Kidney (tissue), 14 donors: ENCODE data around the gene TSHZ2. TPM values are rescaled to one million over a fixed set of nuclear protein-coding genes. Genes with fewer than 3 reads are reported as not detected.

ENCODE experiments used
- DNase-seq, 5 donors: peaks; one replicate each; pipeline ENCODE4 v3.0.0-alpha.2; 2013 to 2020
- FAIRE-seq: peaks from 2 replicates; lab custom pipeline; 2012; peaks lifted over from hg19 to GRCh38; lab: Jason Lieb, UNC
- H3K27ac ChIP-seq, 2 donors: one replicate each; pipeline ENCODE4 v1.7.0; 2013; ENCODE audit warnings: low read depth in 2 of 2, low read length in 2 of 2, inconsistent platforms in 1 of 2
- H3K27me3 ChIP-seq: one replicate; pipeline ENCODE4 v1.7.1; 2013; ENCODE audit warnings: low read length, inconsistent platforms; ENCODE audit not compliant: control insufficient read depth, insufficient read depth
- H3K36me3 ChIP-seq, 3 donors: one replicate each; pipeline versions ENCODE4 v1.7.0 to v1.7.1; 2013; ENCODE audit warnings: low read length in 3 of 3, control low read depth in 1 of 3, inconsistent platforms in 1 of 3; ENCODE audit not compliant: insufficient read depth in 3 of 3, control insufficient read depth in 2 of 3
- H3K4me1 ChIP-seq, 3 donors: one replicate each; pipeline versions ENCODE4 v1.7.0 to v1.7.1; 2013; ENCODE audit warnings: low read length in 3 of 3, inconsistent platforms in 1 of 3, low read depth in 1 of 3; ENCODE audit not compliant: control insufficient read depth in 2 of 3, insufficient read depth in 2 of 3
- H3K4me3 ChIP-seq, 3 donors: one replicate each; pipeline versions ENCODE4 v1.7.0 to v1.8.1; 2013; ENCODE audit warnings: low read length in 3 of 3, control low read depth in 1 of 3, inconsistent platforms in 1 of 3
- H3K9ac ChIP-seq, 3 donors: one replicate each; pipeline versions ENCODE4 v1.7.0 to v1.7.1; 2013; ENCODE audit warnings: low read length in 3 of 3, control low read depth in 1 of 3, inconsistent platforms in 1 of 3
- H3K9me3 ChIP-seq, 3 donors: one replicate each; pipeline versions ENCODE4 v1.7.0 to v1.7.1; 2013; ENCODE audit warnings: low read length in 3 of 3, control low read depth in 1 of 3, inconsistent platforms in 1 of 3; ENCODE audit not compliant: control insufficient read depth in 2 of 3, insufficient read depth in 1 of 3
- CTCF ChIP-seq: IDR thresholded peaks from 3 replicates; pipeline ENCODE4 v1.5.1; 2012; ENCODE audit warnings: mild to moderate bottlenecking, moderate library complexity, borderline replicate concordance; ENCODE audit not compliant: insufficient read depth; ENCODE audit errors: extremely low read depth
- intact Hi-C: fragments of 100-400 bp; cut with DNase I; formaldehyde crosslinking; loops from one replicate; pipeline ENCODE4 v1.11.1; 2022
- polyA plus RNA-seq: library from polyadenylated mRNA; stranded (reverse); fragments of 350-450 nt; fragmentation: Illumina TruSeq; extraction: RNeasy Lipid Tissue Mini Kit (QIAGEN cat#74804); gene quantifications from one replicate; pipeline ENCODE4 v1.2.3, GENCODE V29; 2014; ENCODE audit warnings: low read depth, low replicate concordance; ENCODE audit not compliant: insufficient read depth
- total RNA-seq: library from RNA; stranded (reverse); fragmentation: NEBNext Ultra II Directional; extraction: Animal tissue kit (Norgen Biotek cat#: 25700); gene quantifications from one replicate; pipeline ENCODE4 v1.2.1, GENCODE V29; 2021
- donor health status: control.
- donor health status: control.
- donor health status: control.
- donor health status: control.
- donor health status: control.
- donor health status: DM: yes; HTN: yes; CAD: no.
- donor health status: Normal renal cell carcinoma (clear cell type).

Gene TSHZ2
- total and polyA plus RNA-seq, 2 donors from 2014 or later: 0.86 to 15.5 TPM

GRCh38 chr20:53448875-53449274 lies 476.7 kb downstream of the TSHZ2 start:
- FAIRE-seq: no peak
- TF ChIP-seq CTCF: no peak
- H3K27ac ChIP-seq: no peak overlapping the region
- H3K4me1 ChIP-seq: peaks cover 0 to 11% (median 7%) of the 10 kb centered on the region in 3 donors
- peaks cover 0 to 21% (median 4%) of the 10 kb centered on the region in 3 donors for H3K9me3 ChIP-seq
- DNase-seq: no peak
- no peaks in the 10 kb centered on the region for H3K27me3 ChIP-seq
- no peaks in the 10 kb centered on the region for H3K36me3 ChIP-seq
- intact Hi-C loops: no loop called here
- no peak overlapping the region for H3K4me3 ChIP-seq
- no peak overlapping the region for H3K9ac ChIP-seq

- FAIRE-seq (no peak), DNase-seq (no peak)
- Histone ChIP-seq H3K27ac (no peak overlapping the region), H3K9ac (no peak overlapping the region), H3K9me3 (peaks cover 0 to 19% (median 4%) of the 10 kb centered on the region in 3 donors), H3K36me3 (no peaks in the 10 kb centered on the region), H3K27me3 (no peaks in the 10 kb centered on the region), H3K4me3 (no peak overlapping the region), H3K4me1 (no peaks in the 10 kb centered on the region)
- intact Hi-C loops: no loop called here
- TF ChIP-seq CTCF: no peak
Measured at GRCh38 chr20:53453076-53453475, 480.9 kb downstream of the TSHZ2 start.

- DNase-seq (no peak), FAIRE-seq (no peak)
- Histone ChIP-seq H3K27ac (no peak overlapping the region), H3K9ac (no peak overlapping the region), H3K27me3 (no peaks in the 10 kb centered on the region), H3K4me3 (no peak overlapping the region), H3K36me3 (no peaks in the 10 kb centered on the region), H3K9me3 (peaks cover 0 to 6% (median 0%) of the 10 kb centered on the region in 3 donors), H3K4me1 (no peaks in the 10 kb centered on the region)
- intact Hi-C loops: no loop called here
- no peak for TF ChIP-seq CTCF
Measured at GRCh38 chr20:53454675-53455276, 482.6 kb downstream of the TSHZ2 start.
